Right renal pelvis (tissue), 4 donors: ENCODE measurements around the gene TOP2B. TPM values are rescaled to one million over a fixed set of nuclear protein-coding genes. Genes with fewer than 3 reads are reported as not detected.

Source experiments
- DNase-seq, 4 donors: peaks; one replicate each; pipeline ENCODE4 v3.0.0-alpha.2; 2013; ENCODE audit warnings: low read depth in 4 of 4, low spot score in 3 of 4, missing footprints in 1 of 4
- polyA plus RNA-seq, 4 donors: library from polyadenylated mRNA; unstranded; fragments of 120-200 nt; gene quantifications; one replicate each; pipeline ENCODE4 v1.2.1, GENCODE V29; 2013; ENCODE audit not compliant: insufficient read length in 4 of 4

The TOP2B gene
- polyA plus RNA-seq, 4 donors: 280 to 352 (median 351) TPM

- DNase-seq: no peak
These were observed 98.3 kb downstream of the TOP2B start for GRCh38 chr3:25566358-25566920.

- no peak for DNase-seq
These were observed 98.9 kb downstream of the TOP2B start for GRCh38 chr3:25565807-25566206.

GRCh38 chr3:25564075-25564474 lies 100.6 kb downstream of the TOP2B start:
- DNase-seq: no peak

GRCh38 chr3:25563601-25564000 lies 101.1 kb downstream of the TOP2B start:
- DNase-seq: no peak

- no peak for DNase-seq
These were observed 105.9 kb downstream of the TOP2B start for GRCh38 chr3:25558796-25559195.

GRCh38 chr3:25558121-25558520 lies 106.6 kb downstream of the TOP2B start:
- peak in 3 of 4 donors; percentile 44 to 71 (median 52) for DNase-seq

GRCh38 chr3:25557694-25558093 lies 107.0 kb downstream of the TOP2B start:
- DNase-seq: no peak

- DNase-seq: no peak
These were observed 108.3 kb downstream of the TOP2B start for GRCh38 chr3:25556447-25556846.

GRCh38 chr3:25555695-25556437 lies 108.8 kb downstream of the TOP2B start:
- DNase-seq: no peak

GRCh38 chr3:25554376-25554775 lies 110.3 kb downstream of the TOP2B start:
- DNase-seq: no peak

GRCh38 chr3:25552251-25552650 lies 112.5 kb downstream of the TOP2B start:
- no peak for DNase-seq

- no peak for DNase-seq
These were observed 115.9 kb downstream of the TOP2B start for GRCh38 chr3:25548836-25549235.

GRCh38 chr3:25547943-25548674 lies 116.6 kb downstream of the TOP2B start:
- no peak for DNase-seq

Other genes starting within 250 kb of the TOP2B start
- 10 to 100 TPM; 47.0 to 63.0 (median 59.3) TPM for gene RARB, start 236.6 kb downstream of the TOP2B start, polyA plus RNA-seq
- gene NGLY1, start 118.5 kb upstream of the TOP2B start, polyA plus RNA-seq: 10 to 100 TPM; 35.4 to 46.4 (median 37.6) TPM
- 10 to 100 TPM; 19.5 to 22.2 (median 21.0) TPM for gene OXSM, start 125.2 kb upstream of the TOP2B start, polyA plus RNA-seq